CD14-positive monocyte (primary cell): ENCODE measurements around the gene DLX4. TPM values are rescaled to one million over a fixed set of nuclear protein-coding genes. Genes with fewer than 3 reads are reported as not detected.

Experiments
- DNase-seq, 3 donors: peaks; one replicate each; pipeline ENCODE4 v3.0.0-alpha.2; 2011 to 2022
- H2AFZ ChIP-seq: 2 replicates; pipeline ENCODE4 v1.6.0; 2012; ENCODE audit warnings: mild to moderate bottlenecking, low read depth, low read length, inconsistent platforms; ENCODE audit not compliant: insufficient read depth, poor library complexity, severe bottlenecking
- H3K27ac ChIP-seq, 2 donors: 1 replicate in 1 of 2; 2 replicates in 1 of 2; pipeline ENCODE4 v1.5.1; 2012 to 2013; ENCODE audit warnings: low read length in 2 of 2, control low read depth in 1 of 2, inconsistent platforms in 1 of 2, low read depth in 1 of 2, mild to moderate bottlenecking in 1 of 2
- H3K27me3 ChIP-seq, 2 donors: one replicate each; pipeline versions ENCODE4 v1.6.0 to v1.6.1; 2011 to 2013; ENCODE audit warnings: low read length in 2 of 2; ENCODE audit not compliant: control insufficient read depth in 2 of 2, insufficient read depth in 2 of 2
- H3K36me3 ChIP-seq, 2 donors: replicated peaks in 1 of 2; 1 replicate in 1 of 2; 2 replicates in 1 of 2; pipeline versions ENCODE4 v1.5.1 to v1.6.1; 2012 to 2013; ENCODE audit warnings: low read length in 2 of 2, control low read depth in 1 of 2, inconsistent platforms in 1 of 2, mild to moderate bottlenecking in 1 of 2; ENCODE audit not compliant: insufficient read depth in 2 of 2, control insufficient read depth in 1 of 2
- H3K4me1 ChIP-seq, 2 donors: 1 replicate in 1 of 2; 2 replicates in 1 of 2; pipeline versions ENCODE4 v1.5.1 to v1.6.1; 2012 to 2013; ENCODE audit warnings: low read length in 2 of 2, control low read depth in 1 of 2, inconsistent platforms in 1 of 2, mild to moderate bottlenecking in 1 of 2, moderate library complexity in 1 of 2; ENCODE audit not compliant: insufficient read depth in 2 of 2, control insufficient read depth in 1 of 2
- H3K4me2 ChIP-seq: replicated peaks from 2 replicates; pipeline ENCODE3; 2012; ENCODE audit warnings: low read length, moderate library complexity, mild to moderate bottlenecking; ENCODE audit not compliant: poor library complexity, severe bottlenecking; ENCODE audit errors: extremely low read depth
- H3K4me3 ChIP-seq, 3 experiments: fragments of 200-600 bp in 1 of 3; sonication (generic) in 1 of 3; replicated peaks in 1 of 3; 1 replicate in 2 of 3; 2 replicates in 1 of 3; pipeline ENCODE4 v1.5.1; 2011 to 2013; ENCODE audit warnings: low read length in 3 of 3, mild to moderate bottlenecking in 3 of 3, control low read depth in 2 of 3, low read depth in 2 of 3, inconsistent platforms in 1 of 3, moderate library complexity in 1 of 3
- H3K79me2 ChIP-seq: 2 replicates; pipeline ENCODE4 v1.6.0; 2012; ENCODE audit warnings: mild to moderate bottlenecking, control low read depth, inconsistent platforms, low read length, moderate library complexity; ENCODE audit not compliant: insufficient read depth
- H3K9ac ChIP-seq: 2 replicates; pipeline ENCODE4 v1.6.0; 2017; ENCODE audit warnings: low read length, mild to moderate bottlenecking; ENCODE audit not compliant: insufficient read depth, poor library complexity, severe bottlenecking
- H3K9me3 ChIP-seq, 2 donors: replicated peaks in 1 of 2; 1 replicate in 1 of 2; 2 replicates in 1 of 2; pipeline versions ENCODE4 v1.5.1 to v1.6.1; 2012 to 2013; ENCODE audit warnings: low read length in 2 of 2, control low read depth in 1 of 2; ENCODE audit not compliant: control insufficient read depth in 1 of 2, insufficient read depth in 1 of 2
- H4K20me1 ChIP-seq: 2 replicates; pipeline ENCODE4 v1.6.0; 2012; ENCODE audit warnings: mild to moderate bottlenecking, low read length, control low read depth, moderate library complexity; ENCODE audit not compliant: insufficient read depth
- H3K27ac Mint-ChIP-seq, 7 donors: one replicate each; pipeline ENCODE4 v1.8.0; 2020; ENCODE audit warnings: mild to moderate bottlenecking in 7 of 7, mixed read lengths in 7 of 7, moderate library complexity in 6 of 7, inconsistent platforms in 2 of 7
- H3K27me3 Mint-ChIP-seq, 3 donors: one replicate each; pipeline ENCODE4 v1.8.0; 2021 to 2022; ENCODE audit warnings: low read depth in 3 of 3, mild to moderate bottlenecking in 3 of 3, mixed read lengths in 3 of 3, moderate library complexity in 3 of 3, inconsistent platforms in 1 of 3
- H3K36me3 Mint-ChIP-seq, 2 donors: one replicate each; pipeline ENCODE4 v1.8.0; 2020; ENCODE audit warnings: mixed read lengths in 2 of 2, inconsistent platforms in 1 of 2, mild to moderate bottlenecking in 1 of 2
- H3K4me1 Mint-ChIP-seq: one replicate; pipeline ENCODE4 v1.8.0; 2020; ENCODE audit warnings: mild to moderate bottlenecking, mixed read lengths
- H3K4me3 Mint-ChIP-seq, 2 donors: one replicate each; pipeline ENCODE4 v1.8.0; 2020; ENCODE audit warnings: mild to moderate bottlenecking in 2 of 2, mixed read lengths in 2 of 2, moderate library complexity in 1 of 2
- H3K9me3 Mint-ChIP-seq, 7 donors: one replicate each; pipeline ENCODE4 v1.8.0; 2020 to 2022; ENCODE audit warnings: mixed read lengths in 7 of 7, mild to moderate bottlenecking in 6 of 7, moderate library complexity in 6 of 7, inconsistent platforms in 2 of 7
- CTCF ChIP-seq: fragments of 200-600 bp; IDR thresholded peaks from one replicate; pipeline ENCODE4 v1.8.0; 2022; ENCODE audit warnings: antibody characterized with exemption, mild to moderate bottlenecking
- WGBS: methylation state at CpG from one replicate; pipeline ENCODE4 v1.1.5; 2013; ENCODE audit warnings: missing lambda C conversion rate; ENCODE audit not compliant: insufficient coverage; 5-methylcytosine and 5-hydroxymethylcytosine counted together
- intact Hi-C, 2 donors: fragments of 100-400 bp; cut with micrococcal nuclease; formaldehyde crosslinking; loops; one replicate each; pipeline versions ENCODE4 v1.15.0 to v1.15.1; 2023
- polyA plus RNA-seq, 3 donors: library from polyadenylated mRNA; depleted of rRNA in 1 of 3; unstranded in 2 of 3; stranded (reverse) in 1 of 3; fragments of 300-500 nt in 2 of 3; fragments of >200 nt in 1 of 3; fragmentation: Illumina TruSeq in 2 of 3; gene quantifications; 1 replicate in 2 of 3; 2 replicates in 1 of 3; pipeline ENCODE4 v1.2.3, GENCODE V29; 2012 to 2021

Gene DLX4
- polyA plus RNA-seq, 3 donors, result 0.20 to 3.5 TPM; not detected in 1

GRCh38 chr17:49964769-49965523 lies 4.0 kb upstream of the DLX4 start:
- H3K27ac Mint-ChIP-seq, result peak overlapping the region in 3 of 7 donors; percentile 33 to 81 (median 54)

GRCh38 chr17:49965524-49965909 lies 3.5 kb upstream of the DLX4 start:
- peak overlapping the region in 1 of 7 donors; percentile 77 for H3K27ac Mint-ChIP-seq
- no peak for TF ChIP-seq CTCF
- Histone ChIP-seq H2AFZ (peak overlapping the region; percentile 41), H3K27me3 (peaks cover 36 to 74% of the 10 kb centered on the region in 2 donors), H4K20me1 (no peaks in the 10 kb centered on the region), H3K4me2 (peak overlapping the region; percentile 76), H3K79me2 (no peaks in the 10 kb centered on the region), H3K9ac (peak overlapping the region; percentile 29), H3K9me3 (peaks cover 0 to 23% of the 10 kb centered on the region in 2 donors), H3K36me3 (no peaks in the 10 kb centered on the region), H3K4me3 (peak overlapping the region; percentile 3 to 72 (median 31)), H3K4me1 (peaks cover 67 to 72% of the 10 kb centered on the region in 2 donors), H3K27ac (no peak overlapping the region)
- H3K36me3 Mint-ChIP-seq, result peaks cover 22 to 35% of the 10 kb centered on the region in 2 donors
- H3K4me1 Mint-ChIP-seq, result peaks cover 72% of the 10 kb centered on the region
- intact Hi-C loops, result no loop called here
- 0% methylated on average over 2 of the region's 16 CpGs for WGBS
- peaks cover 0 to 35% (median 25%) of the 10 kb centered on the region in 7 donors for H3K9me3 Mint-ChIP-seq
- peak; percentile 22 to 59 (median 55) for DNase-seq
- peaks cover 66 to 87% (median 78%) of the 10 kb centered on the region in 3 donors for H3K27me3 Mint-ChIP-seq
- H3K4me3 Mint-ChIP-seq, result peak overlapping the region; percentile 73 to 94

More at GRCh38 chr17:49964769-49965523, 4.0 kb upstream of the DLX4 start:
- Mint-ChIP-seq H3K36me3 (peaks cover 17 to 31% of the 10 kb centered on the region in 2 donors), H3K9me3 (peaks cover 0 to 31% (median 25%) of the 10 kb centered on the region in 7 donors), H3K4me1 (peaks cover 67% of the 10 kb centered on the region), H3K4me3 (peak overlapping the region; percentile 73 to 94), H3K27me3 (peaks cover 61 to 85% (median 76%) of the 10 kb centered on the region in 3 donors)
- no peak for DNase-seq
- H3K27ac ChIP-seq, result no peak overlapping the region
- no peak for TF ChIP-seq CTCF
- H3K4me3 ChIP-seq, result peak overlapping the region; percentile 3 to 72 (median 31)
- intact Hi-C loops, result no loop called here
- H3K36me3 ChIP-seq, result no peaks in the 10 kb centered on the region
- no peaks in the 10 kb centered on the region for H4K20me1 ChIP-seq
- H3K4me2 ChIP-seq, result peak overlapping the region; percentile 76
- peaks cover 0 to 17% of the 10 kb centered on the region in 2 donors for H3K9me3 ChIP-seq
- peak overlapping the region; percentile 29 for H3K9ac ChIP-seq
- H3K27me3 ChIP-seq, result peaks cover 31 to 68% of the 10 kb centered on the region in 2 donors
- peak overlapping the region; percentile 41 for H2AFZ ChIP-seq
- H3K4me1 ChIP-seq, result peaks cover 67 to 72% of the 10 kb centered on the region in 2 donors
- 5% methylated on average over 47 of the region's 52 CpGs for WGBS
- no peaks in the 10 kb centered on the region for H3K79me2 ChIP-seq
